Tibial nerve (tissue), 3 donors: ENCODE measurements around the gene PECR.

Source experiments
- CTCF ChIP-seq, 5 experiments: fragments of 200-600 bp in 3 of 5; fragments of 450-650 bp in 2 of 5; sonication (generic) in 3 of 5; IDR thresholded peaks; one replicate each; pipeline ENCODE4 v1.5.1; 2016 to 2019; ENCODE audit warnings: antibody characterized with exemption in 5 of 5, mild to moderate bottlenecking in 3 of 5, moderate library complexity in 2 of 5
- POLR2A ChIP-seq, 2 donors: fragments of 450-650 bp; IDR thresholded peaks; one replicate each; pipeline ENCODE4 v1.6.1; 2017; ENCODE audit warnings: antibody characterized with exemption in 2 of 2, mild to moderate bottlenecking in 2 of 2, moderate library complexity in 2 of 2

- TF ChIP-seq CTCF (IDR thresholded peaks at IDR 0.05), result no peak
- TF ChIP-seq POLR2A (IDR thresholded peaks at IDR 0.05), result no peak
Observed at GRCh38 chr2:216055680-216056079, 25.9 kb downstream of the PECR start.
